GM13977 (cell line): ENCODE data around the gene KCNJ18.
"Not testable (repeated sequence)": the region's sequence is repeated elsewhere in the genome, so short reads cannot be mapped to it uniquely, and the experiment has no call there.

Experiments
- DNase-seq: peaks from one replicate; pipeline ENCODE4 v3.0.0; 2012; ENCODE audit warnings: low spot score
- CTCF ChIP-seq: IDR thresholded peaks from 2 replicates; pipeline ENCODE4 v1.5.1; 2012; ENCODE audit warnings: mild to moderate bottlenecking, control low read depth; ENCODE audit not compliant: insufficient read depth; ENCODE audit errors: extremely low read depth, missing control alignments
- in situ Hi-C: fragments of 300-500 bp; cut with MboI; formaldehyde crosslinking; loops from one replicate; pipeline ENCODE4 v1.12.0; 2022; ENCODE audit warnings: low sequenced_read_pairs, low pct_unique_long_range_greater_than_20kb, mixed read lengths, inconsistent platforms; ENCODE audit not compliant: unreplicated experiment

Gene KCNJ18

GRCh38 chr17:21708612-21709535 is 16.6 kb downstream of the KCNJ18 start:
- in situ Hi-C loops, DNase-seq: not testable (repeated sequence)

GRCh38 chr17:21709994-21710393 is 17.7 kb downstream of the KCNJ18 start:
- in situ Hi-C loops, DNase-seq: not testable (repeated sequence)

GRCh38 chr17:21710486-21710885 is 18.2 kb downstream of the KCNJ18 start:
- DNase-seq, in situ Hi-C loops: not testable (repeated sequence)

GRCh38 chr17:21711182-21711581 is 18.9 kb downstream of the KCNJ18 start:
- TF ChIP-seq CTCF = no peak
- in situ Hi-C loops = no loop called here
- no peak for DNase-seq

- in situ Hi-C loops, DNase-seq: not testable (repeated sequence)
Observed at GRCh38 chr17:21713020-21713419, 20.7 kb downstream of the KCNJ18 start.

- DNase-seq, in situ Hi-C loops: not testable (repeated sequence)
Observed at GRCh38 chr17:21713631-21714030, 21.3 kb downstream of the KCNJ18 start.

GRCh38 chr17:21714676-21715075 is 22.4 kb downstream of the KCNJ18 start:
- DNase-seq, in situ Hi-C loops: not testable (repeated sequence)

GRCh38 chr17:21715877-21716276 is 23.6 kb downstream of the KCNJ18 start:
- in situ Hi-C loops = not testable (repeated sequence)

GRCh38 chr17:21718971-21719370 is 26.6 kb downstream of the KCNJ18 start:
- DNase-seq, in situ Hi-C loops: not testable (repeated sequence)

More at GRCh38 chr17:21715877-21716276, 23.6 kb downstream of the KCNJ18 start:
- not testable (repeated sequence) for DNase-seq

- in situ Hi-C loops = not testable (repeated sequence)
Observed at GRCh38 chr17:21719511-21720226, 27.3 kb downstream of the KCNJ18 start.

GRCh38 chr17:21720566-21720965 is 28.2 kb downstream of the KCNJ18 start:
- in situ Hi-C loops = not testable (repeated sequence)

More at GRCh38 chr17:21719511-21720226, 27.3 kb downstream of the KCNJ18 start:
- not testable (repeated sequence) for DNase-seq

GRCh38 chr17:21722268-21722667 is 29.9 kb downstream of the KCNJ18 start:
- in situ Hi-C loops, DNase-seq: not testable (repeated sequence)

More at GRCh38 chr17:21720566-21720965, 28.2 kb downstream of the KCNJ18 start:
- not testable (repeated sequence) for DNase-seq

GRCh38 chr17:21724216-21725006 is 32.1 kb downstream of the KCNJ18 start:
- in situ Hi-C loops = not testable (repeated sequence)

GRCh38 chr17:21731076-21731475 is 38.8 kb downstream of the KCNJ18 start:
- in situ Hi-C loops, DNase-seq: not testable (repeated sequence)

More at GRCh38 chr17:21724216-21725006, 32.1 kb downstream of the KCNJ18 start:
- DNase-seq = not testable (repeated sequence)

GRCh38 chr17:21733931-21734330 is 41.6 kb downstream of the KCNJ18 start:
- in situ Hi-C loops, DNase-seq: not testable (repeated sequence)

GRCh38 chr17:21735814-21736213 is 43.5 kb downstream of the KCNJ18 start:
- DNase-seq, in situ Hi-C loops: not testable (repeated sequence)
